HG03139 (cell line): ENCODE results near the gene RABAC1.
"Not testable (repeated sequence)": the region's sequence is repeated elsewhere in the genome, so short reads cannot be mapped to it uniquely, and the experiment has no call there.

Experiments
- ATAC-seq: cut with Tn5 transposase; IDR thresholded peaks from one replicate; pipeline ENCODE4 v1.9.1; 2021; ENCODE audit not compliant: unreplicated experiment

Gene RABAC1

DNA sequence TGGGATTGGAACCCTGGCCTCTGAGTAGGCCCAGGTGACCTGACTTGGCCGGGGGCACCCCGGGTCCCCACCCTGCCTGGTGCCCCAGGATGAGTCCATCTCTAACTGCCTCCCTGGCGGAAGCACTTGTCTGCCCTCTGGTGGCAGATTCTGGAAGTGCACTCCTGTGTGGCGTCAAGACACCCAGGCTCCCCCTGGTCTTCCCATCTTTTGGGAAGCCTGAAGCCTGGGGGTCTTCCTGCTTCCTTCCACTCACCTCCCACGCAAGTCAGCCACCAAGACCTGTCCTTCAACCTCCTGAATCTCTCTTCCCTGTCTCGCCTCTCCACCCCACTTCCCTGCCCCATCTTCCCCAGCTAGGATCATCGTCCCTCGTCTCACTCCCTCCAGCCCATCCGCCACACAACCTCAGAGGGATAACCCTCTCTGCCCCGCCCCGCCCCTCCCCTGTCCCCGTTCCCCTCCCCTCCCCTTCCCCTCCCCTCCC lies 7.4 kb downstream of the RABAC1 start:
- no peak for ATAC-seq

GRCh38 chr19:41947091-41947490 lies 12.0 kb downstream of the RABAC1 start:
- no peak for ATAC-seq

DNA sequence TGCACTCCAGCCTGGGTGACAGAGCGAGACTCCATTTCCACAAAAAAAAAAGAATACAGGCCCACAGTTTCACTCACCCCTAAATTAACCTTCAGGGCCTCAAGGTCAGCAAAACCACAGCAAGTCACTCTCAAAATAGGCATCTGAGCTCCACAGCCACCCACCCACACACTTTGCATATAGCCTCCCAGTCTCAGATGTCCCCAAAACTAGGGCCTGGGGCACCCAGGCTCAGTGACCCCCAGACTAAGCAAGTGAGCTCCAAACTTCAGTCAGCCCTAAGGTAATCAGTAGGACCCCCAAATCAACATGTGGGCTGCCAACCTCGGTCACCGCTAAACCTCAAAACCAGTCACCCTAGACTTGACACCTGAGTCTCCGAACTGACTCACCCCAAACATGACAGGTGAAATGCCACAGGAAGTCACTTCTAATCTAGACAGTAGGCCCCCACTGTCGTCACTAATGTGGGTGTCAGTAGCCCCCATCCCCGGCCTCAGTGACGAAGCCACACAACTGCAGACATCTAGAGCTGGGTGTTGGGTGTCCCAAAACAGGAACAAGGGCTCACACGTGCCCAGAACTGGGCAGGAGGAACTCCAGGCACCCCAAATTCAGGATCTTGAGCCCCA lies 13.9 kb downstream of the RABAC1 start:
- ATAC-seq = peak; percentile 72

- ATAC-seq = no peak
Observed at GRCh38 chr19:41944336-41944735, 14.8 kb downstream of the RABAC1 start.

DNA sequence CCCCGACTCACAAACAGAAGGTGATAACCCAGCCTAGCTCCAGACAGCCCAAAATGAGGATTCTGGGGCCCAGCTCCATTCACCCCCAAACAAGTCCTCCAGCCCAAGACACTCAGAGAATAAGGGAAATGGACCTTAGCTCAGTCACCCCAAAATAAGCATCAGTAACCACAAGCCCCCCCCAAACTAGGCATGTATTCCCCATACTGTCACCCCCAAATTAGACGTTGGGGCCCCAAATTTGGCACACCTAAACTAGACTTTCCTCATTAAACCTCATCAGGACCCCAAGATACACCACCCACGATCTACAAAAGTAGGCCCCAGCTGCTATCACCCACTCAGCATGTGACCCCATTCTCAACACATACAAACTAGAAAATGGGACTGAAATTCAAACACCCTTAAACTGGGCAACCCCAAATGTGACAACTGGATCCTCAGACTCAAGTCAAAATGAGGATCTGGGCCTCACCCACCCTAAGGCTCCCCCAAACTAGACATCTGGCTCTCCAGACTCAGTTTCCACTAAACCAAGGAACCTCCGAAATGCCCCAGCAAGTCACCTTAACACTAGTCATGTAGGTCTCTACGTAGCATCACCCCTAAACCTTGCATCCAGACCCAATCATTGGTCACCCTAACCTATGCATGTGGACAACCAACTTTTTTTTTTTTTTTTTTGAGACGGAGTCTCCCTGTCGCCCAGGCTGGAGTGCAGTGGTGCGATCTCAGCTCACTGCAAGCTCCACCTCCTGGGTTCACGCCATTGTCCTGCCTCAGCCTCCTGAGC lies 17.5 kb downstream of the RABAC1 start:
- ATAC-seq = no peak

GRCh38 chr19:41940731-41941409 lies 18.3 kb downstream of the RABAC1 start:
- no peak for ATAC-seq

DNA sequence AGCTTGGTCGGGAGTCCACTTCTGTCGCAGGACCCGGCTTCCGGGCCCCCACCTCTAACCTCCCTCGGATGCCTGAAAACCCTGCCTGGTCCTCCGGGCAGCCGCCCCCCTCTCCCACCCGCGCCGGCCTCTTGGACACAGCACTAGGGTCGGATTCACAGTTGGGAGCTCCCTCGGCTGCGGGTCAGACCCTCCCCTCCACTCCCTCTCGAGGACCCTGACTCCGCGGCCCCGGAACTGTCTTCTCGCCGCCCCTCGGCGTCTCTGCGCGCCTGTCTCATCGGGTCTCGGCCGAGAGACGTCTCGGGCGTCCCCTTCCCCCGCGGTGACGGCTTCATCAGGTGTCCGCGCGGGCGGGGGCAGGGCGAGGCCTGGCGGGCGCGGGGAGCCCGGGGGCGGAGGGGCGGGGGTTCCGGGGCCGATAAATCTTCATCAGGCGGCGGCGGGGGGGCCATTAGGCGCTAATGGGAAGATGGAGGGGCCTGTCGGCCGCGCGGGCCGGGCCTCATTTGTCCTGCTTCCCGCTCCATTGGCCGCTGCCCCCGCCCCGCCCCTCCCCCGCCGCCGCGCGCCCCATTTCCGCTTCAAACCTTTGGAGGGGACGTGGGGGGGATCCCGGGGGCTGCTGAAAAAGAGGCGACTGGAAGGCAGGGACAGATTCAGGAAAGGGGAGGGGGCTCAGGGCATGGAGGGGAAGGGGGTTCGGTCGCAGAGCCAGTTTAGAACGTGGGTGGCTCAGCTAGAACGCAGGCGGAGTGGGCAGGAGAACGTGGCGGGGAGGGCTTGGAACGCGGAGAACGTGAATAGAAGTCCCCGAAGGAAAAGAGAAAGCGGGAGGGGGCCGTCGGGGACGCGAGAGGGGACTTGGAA lies 19.0 kb downstream of the RABAC1 start:
- ATAC-seq = no peak

DNA sequence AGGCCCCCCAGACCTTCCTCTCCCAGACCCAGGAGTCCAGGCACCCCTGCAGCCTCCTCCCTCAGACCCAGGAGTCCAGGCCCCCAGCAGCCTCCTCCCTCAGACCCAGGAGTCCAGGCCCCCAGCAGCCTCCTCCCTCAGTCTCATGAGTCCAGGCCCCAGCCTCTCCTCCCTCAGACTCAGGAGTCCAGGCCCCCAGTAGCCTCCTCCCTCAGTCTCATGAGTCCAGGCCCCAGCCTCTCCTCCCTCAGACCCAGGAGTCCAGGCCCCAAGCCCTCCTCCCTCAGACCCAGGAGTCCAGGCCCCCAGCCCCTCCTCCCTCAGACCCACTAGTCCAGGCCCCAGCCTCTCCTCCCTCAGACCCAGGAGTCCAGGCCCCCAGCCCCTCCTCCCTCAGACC lies 19.9 kb downstream of the RABAC1 start:
- not testable (repeated sequence) for ATAC-seq

GRCh38 chr19:41937525-41938468 lies 21.3 kb downstream of the RABAC1 start:
- no peak for ATAC-seq

- ATAC-seq = no peak
Observed at GRCh38 chr19:41936961-41937360, 22.2 kb downstream of the RABAC1 start.

DNA sequence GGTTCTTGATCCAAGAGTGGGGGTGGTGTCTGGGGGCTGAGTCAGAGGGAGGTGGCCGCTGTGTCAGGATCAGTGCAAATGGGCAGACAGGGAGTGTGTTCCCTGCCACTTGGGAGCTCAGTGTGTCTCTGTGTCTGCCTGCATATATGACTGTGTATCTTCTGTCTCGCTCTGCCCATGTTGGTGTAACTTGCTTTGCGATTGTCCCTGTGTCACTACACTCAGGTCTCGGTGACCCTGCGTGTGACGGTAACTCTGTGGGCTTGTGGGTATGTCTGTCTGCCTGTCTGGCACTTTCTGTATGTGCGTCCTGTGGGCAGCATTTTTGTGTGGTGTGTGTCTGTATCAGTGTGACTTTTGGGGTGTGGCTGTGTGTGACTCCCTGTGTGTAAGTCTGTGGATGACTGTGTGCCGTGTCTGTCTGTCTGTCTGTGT lies 22.7 kb downstream of the RABAC1 start:
- no peak for ATAC-seq

GRCh38 chr19:41935760-41936415 lies 23.2 kb downstream of the RABAC1 start:
- ATAC-seq = no peak

DNA sequence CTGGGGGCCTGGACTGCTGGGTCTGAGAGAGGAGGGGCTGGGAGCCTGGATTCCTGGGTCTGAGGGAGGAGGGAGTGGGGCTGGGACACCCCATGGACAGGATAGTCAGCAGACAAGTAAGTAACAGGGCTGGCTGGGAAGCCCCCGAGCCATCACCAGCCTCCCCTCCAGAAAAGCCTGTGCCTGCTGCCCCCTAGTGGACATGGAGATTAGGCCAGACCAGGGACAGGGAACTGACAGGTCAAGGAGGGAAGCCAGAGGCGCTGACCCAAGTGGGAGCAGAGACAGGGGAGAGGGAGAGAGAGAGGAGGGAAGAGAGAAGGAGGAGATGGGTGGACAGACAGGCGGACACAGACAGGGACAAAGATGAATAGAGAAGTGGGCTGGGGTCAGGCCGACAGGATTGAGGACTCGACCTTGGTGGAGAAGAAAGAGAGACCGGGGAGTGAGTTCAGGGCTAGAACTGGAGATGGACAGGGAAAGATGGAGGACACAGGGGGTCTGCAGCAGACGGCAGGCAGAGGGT lies 24.2 kb downstream of the RABAC1 start:
- ATAC-seq = no peak

- no peak for ATAC-seq
Observed at GRCh38 chr19:41933693-41934426, 25.3 kb downstream of the RABAC1 start.

- ATAC-seq = no peak
Observed at GRCh38 chr19:41932720-41933332, 26.3 kb downstream of the RABAC1 start.

DNA sequence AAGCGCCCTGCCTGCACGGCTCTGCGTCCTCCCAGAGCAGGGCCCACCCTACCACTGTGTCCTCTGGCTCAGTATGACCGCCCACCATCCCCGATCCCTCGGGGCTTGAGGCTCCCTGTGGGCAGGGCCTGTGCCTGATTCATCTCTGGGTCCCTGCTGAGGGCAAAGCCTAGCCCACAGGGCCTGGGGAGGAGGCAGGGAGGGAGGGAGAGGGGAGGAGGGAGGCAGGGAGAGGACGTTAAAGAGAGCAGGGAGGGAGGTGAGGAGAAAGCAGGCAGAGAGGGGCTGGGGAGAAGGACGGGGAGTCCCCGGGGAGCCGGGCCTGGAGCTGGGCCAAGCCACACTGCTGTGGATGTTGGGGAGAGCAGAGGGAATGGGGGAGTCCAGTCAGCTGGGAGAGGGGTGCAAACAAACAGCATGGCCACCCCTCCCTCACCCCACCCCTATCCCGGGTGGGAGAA lies 26.8 kb downstream of the RABAC1 start:
- no peak for ATAC-seq

DNA sequence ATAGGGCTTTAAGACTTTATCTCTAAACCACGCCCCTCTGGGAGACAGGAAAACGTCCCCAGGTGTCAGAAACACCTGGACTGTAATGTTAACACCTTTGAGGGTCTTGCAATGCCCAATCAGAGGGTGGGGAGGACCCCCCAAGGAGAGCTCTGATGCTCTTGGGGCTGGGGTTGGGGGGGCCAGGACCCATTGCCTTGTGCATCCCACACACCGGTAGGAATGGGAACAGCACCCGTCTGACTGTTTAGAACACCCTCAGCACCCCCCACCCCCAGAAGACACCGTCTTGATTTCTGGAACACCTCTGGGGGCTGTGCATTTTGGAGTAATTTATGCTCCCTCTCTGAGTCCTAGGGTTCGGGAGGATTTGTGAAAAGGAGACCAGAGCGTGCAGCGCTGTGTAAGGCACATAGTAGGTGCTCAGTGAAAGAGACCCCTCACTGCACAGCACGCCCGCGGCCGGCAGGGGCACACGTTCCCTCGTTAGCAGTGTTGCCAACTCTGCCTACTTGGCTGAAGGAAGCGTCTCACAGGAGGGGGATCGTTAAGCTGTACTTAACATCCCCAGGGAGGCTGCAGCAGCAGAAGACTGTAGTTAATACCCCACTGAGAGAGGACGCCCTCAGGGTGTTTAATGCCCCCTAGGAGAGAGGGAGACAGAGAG lies 28.1 kb downstream of the RABAC1 start:
- no peak for ATAC-seq
